NCI-H2081 (cell line): ENCODE data around the gene CDC25A.
"Not testable (repeated sequence)": the region's sequence is repeated elsewhere in the genome, so short reads cannot be mapped to it uniquely, and the experiment has no call there.

ENCODE experiments used
- DNase-seq, 2 experiments: peaks; one replicate each; lab custom pipeline; 2025; lab: John Stamatoyannopoulos, UW

The CDC25A gene

GRCh38 chr3:48140936-48141603 is 47.1 kb downstream of the CDC25A start:
- DNase-seq, result no peak

DNA sequence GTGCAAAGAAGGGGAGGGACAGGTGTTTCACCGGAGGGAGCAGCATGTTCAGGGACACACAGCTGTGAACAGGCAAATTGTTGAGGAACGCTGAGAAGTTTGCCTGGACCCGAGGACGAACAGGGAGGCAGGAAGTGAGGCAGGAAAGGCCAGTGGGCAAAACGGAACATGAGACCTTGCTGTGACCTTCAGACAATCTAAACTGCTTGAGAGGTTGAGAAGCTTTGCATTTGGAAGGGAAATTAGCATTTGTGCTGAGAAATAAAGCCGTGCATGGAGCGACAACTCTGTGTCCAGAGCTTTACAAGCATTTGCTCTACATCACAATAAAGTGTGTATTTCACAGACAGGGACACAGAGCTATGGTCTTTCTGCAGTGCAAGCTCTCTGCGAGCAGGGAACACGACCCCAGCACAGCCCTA is 47.9 kb downstream of the CDC25A start:
- DNase-seq, result no peak

DNA sequence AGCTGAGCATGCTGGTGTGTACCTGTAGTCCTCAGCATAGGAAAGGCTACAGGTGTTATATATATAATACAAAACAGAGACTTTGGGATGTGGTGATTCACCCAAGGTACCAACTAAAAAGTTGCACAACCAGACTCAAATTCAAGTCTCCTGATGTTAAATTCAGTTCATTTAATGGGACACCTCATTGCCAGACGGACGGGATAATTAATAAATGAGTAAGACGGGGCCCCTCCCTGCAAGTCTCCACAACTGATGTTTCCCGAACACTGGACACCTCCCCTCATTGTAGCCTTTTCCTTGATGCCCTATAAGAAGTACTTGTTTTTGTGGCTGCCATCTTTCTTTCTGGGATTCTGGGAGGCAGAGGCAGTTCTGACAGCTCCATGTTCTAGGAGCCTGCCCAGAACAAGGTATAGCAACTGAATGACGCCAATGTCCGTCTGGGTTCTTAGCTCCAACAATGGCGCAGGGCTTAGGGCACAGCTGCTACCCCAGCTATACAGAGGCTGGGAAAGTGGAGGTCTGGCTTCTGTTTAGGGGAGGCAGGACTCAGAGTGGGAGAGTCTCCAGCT is 50.7 kb downstream of the CDC25A start:
- no peak for DNase-seq

- DNase-seq, result no peak
Measured at GRCh38 chr3:48135552-48136495, 52.4 kb downstream of the CDC25A start.

GRCh38 chr3:48130321-48130904 is 57.8 kb downstream of the CDC25A start:
- DNase-seq, result no peak

DNA sequence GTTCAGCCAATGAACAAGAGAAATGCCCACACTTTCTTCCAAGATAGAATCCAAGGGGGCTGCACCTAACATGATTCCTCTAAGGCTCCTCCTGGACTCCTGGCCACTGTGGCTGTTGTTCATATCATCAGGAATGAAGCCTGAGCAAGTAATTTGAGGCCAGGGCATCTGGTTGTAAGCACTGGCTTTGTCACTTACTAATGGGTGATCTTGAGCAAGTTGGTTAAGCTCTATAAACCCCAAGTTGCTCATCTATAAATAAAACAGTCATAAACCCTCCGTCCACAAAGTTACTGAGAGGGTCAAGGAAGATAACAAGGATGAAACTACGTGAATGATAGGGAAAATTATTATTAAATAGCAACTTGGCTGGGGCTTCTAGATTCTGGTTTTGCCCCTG is 58.3 kb downstream of the CDC25A start:
- no peak for DNase-seq

DNA sequence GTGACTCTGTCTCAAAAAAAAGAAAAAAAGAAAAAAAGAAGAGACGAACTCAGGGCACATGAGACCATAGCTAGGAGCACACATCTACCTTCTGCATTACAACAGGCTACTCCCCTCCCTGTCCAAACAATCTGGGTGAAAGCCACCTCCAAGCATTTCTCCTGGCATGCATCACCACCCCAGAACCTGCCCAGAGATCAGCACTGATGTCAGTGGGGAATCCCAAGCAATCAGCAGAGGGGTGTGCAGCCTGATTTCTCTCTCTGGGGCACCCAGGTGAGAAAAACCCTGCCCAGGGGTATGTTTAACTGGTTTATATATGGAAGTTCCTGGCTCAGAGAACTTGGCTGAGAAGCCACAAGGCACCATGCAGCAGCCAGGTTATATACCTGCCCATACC is 59.4 kb downstream of the CDC25A start:
- DNase-seq, result no peak

DNA sequence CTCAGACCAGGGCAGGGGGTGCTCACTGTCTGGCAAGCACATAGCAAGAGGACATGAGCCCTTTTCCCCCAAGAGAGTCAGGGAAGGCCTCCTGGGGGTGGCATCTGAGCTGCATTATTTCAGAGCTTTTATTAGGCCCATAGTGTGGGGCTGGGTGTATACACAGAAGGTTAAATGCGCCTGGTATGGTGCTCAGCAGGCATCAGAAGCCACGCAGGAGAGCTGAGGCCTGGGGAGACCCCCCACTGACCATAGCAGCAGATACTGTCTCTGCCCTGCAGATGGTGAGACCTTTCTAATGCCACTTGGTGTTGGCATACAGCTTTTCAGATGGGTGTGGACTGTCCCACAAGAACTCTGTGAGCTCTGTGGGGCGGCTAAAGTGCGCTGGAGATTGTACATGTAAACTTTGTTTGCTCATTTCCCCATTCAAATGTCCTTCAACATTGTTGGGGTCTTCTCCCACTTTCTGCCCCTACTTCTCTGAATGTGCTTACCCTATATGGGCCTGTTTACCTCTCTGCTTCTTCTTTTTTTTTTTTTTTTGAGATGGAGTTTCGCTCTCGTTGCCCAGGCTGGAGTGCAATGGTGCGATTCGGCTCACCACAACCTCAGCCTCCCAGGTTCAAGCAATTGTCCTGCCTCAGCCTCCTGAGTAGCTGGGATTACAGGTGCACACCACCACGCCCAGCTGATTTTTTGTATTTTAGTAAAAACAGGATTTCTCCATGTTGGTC is 62.2 kb downstream of the CDC25A start:
- DNase-seq, result no peak

DNA sequence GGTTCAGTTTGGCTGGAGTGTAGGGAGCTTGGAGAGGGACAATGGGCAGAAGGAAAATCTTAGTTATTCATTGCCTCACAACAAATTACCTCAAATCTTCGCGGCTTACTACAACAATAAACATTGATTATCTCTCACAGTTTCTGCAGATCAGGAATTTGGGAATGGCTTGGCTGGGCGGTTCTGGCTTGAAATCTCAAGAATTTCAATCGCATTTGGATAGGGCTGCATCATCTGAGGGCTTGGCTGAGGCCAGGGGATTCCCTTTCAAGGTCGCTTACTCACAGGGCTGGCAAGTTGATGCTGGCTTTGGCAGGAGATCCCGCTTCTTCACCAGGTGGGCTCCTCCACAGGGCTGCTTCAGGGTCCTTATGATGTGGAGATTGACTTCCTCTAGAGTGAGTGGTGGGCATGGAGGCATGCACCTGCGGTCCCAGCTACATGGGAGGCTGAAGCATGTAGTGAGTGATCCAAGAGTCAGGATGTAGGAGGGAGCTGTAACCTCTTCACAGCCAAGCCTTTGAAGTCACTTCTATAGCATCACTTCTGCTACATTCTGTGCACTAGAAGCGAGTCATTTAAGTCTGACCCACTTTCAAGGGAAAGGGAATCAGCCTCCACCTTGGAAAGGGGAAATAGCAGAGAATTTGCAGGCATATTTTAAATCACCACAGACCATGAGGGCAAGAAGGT is 63.1 kb downstream of the CDC25A start:
- no peak for DNase-seq

- DNase-seq, result no peak
Measured at GRCh38 chr3:48123346-48123745, 64.9 kb downstream of the CDC25A start.

DNA sequence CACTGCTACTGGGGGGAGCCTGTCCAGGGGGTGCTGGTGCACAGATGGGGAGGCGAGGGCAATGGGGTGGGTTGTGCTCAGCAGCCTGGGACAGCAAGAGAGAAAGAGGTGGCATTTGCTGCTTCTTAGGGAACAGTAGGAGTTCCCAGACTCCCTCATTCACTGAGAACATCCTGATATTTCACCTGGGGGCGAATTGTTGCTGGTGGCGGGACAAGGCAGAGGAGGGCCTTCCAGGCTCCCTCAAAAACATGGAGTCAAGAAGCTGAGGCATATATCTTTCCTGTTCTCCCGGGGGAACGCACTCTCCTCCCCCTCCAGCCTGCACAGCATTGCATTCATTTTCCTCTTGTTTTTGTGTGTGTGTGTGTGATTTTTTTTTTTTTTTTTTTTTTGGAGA is 65.7 kb downstream of the CDC25A start:
- no peak for DNase-seq

- no peak for DNase-seq
Measured at GRCh38 chr3:48120223-48120622, 68.0 kb downstream of the CDC25A start.

DNA sequence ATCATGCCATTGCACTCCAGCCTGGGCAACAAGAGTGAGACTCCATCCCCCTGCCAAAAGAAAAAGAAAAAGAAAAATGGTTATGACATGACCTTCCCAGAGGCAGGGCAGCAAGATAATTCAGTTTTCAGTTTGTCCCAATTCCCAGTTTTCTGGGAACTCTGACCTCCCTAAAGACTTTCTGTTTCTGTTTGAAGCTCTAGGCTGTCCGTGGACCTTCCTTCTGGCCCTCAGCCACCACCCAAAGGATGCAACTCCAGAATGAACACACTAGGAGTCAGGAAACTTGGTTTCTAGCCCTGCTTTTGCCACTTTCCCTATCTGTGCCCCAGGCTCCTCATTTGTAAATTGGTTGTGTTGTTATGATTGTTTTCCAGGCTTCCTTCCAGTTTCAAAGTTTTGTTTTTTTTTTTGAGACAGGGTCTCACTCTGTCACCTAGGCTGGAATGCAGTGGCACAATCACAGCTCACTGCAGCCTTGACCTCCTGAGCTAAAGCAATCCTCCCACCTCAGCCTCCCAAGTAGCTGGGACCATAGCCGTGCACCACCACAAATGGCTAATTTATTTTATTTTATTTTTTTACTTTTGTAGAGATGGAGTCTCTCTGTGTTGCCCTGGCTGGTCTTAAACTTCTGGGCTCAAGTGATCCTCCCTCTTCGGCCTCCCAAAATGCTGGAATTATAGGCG is 68.6 kb downstream of the CDC25A start:
- DNase-seq, result no peak

- DNase-seq, result no peak
Measured at GRCh38 chr3:48118928-48119327, 69.3 kb downstream of the CDC25A start.

DNA sequence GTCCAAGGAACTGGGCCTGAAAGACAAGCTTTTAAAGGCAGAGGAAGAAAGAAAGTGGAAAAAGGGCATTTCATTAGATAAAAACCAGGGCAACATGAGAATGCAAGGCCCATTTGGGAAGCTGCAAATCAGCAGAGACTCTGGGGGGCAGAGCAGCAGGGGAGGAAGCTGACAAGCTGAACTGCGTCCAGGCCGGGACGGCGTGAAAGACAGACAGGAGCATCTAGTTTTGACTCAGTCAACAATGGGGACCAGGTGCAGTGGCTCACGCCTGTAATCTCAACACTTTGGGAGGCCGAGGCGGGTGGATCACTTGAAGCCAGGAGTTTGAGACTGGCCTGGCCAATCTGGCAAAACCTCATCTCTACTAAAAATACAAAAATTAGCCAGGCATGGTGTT is 69.9 kb downstream of the CDC25A start:
- no peak for DNase-seq

DNA sequence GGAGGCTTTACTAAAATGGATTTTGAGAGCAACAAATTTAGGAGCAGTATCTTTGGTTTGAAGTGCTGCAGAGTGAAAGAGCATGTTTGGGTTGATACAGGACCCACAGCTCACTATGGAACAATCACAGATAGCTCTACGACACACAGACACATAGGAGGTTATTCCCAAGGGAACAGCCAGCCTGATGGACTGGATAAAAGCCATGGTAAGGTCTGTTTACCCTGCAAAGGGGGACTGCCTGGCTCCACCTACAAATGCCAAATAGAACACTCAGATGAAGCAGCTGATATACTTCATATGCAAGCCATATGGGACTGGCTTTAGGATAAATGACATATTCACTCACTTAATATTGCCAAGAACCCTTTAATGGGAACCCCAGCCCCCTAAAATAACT is 75.4 kb downstream of the CDC25A start:
- no peak for DNase-seq

DNA sequence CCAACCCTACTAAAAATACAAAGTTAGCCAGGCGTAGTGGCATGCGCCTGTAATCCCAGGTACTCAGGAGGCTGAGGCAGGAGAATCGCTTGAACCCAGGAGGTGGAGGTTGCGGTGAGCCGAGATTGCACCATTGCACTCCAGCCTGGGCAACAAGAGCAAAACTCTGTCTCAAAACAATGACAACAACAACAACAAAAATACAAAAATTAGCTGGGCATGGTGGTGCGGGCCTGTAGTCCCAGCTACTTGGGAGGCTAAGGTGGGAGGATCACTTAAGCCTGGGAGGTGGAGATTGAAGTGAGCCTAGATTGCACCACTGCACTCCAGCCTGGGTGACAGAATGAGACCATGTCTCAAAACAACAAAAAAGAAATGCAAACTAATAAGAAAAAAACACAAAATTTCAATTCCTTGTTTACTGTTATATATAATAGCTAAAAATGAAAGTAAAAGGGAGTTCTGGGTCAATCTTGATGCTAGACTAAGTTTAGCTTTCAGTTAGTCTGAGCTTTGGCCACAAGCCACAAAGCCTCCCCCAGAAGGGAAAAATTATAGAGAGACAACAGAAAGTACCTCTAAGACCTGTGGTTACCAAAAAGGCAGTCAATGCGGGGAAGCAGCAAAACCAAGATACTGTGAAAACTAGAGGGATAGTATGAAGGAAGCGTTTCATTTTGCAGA is 76.0 kb downstream of the CDC25A start:
- DNase-seq, result not testable (repeated sequence)

DNA sequence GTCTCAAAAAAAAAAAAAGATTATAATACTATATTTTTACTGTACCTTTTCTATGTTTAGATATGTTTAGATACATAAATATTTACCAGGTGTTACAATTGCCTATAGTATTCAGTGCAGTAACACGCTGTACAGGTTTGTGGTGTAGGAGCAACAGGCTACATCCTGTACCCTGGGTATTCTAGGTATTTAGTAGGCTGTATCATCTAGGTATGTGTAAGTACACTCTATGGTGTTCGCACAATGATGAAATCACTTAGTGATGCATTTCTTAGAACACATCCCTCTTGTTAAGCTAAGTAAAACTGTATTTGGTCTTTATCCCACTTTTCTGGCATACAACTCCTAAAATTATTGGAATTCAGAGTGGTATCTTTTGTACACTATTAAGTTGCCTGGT is 77.8 kb downstream of the CDC25A start:
- no peak for DNase-seq

DNA sequence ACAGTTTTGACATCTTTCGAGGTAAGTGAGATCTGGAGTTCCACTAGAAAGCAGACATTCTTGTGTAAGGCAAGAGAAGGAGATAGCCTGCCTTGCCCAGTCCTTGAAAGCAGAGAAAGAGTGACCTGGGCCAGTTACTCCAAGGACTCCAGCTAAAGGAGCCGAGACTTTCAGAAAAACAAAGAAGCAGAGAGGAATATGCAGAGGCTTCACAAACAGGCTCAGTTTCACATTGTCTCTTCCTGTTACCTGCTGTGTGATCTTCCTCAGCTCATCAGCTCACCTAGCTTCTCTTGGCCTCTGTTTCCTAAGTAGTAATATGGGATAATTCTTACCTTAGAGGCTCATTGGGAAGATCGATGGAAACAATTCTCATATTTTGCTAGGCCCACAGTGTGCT is 81.0 kb downstream of the CDC25A start:
- DNase-seq, result no peak
